Muscle of leg (tissue), 11 donors: ENCODE data around the gene USP15. TPM values are rescaled to one million over a fixed set of nuclear protein-coding genes. Genes with fewer than 3 reads are reported as not detected.

ENCODE experiments used
- DNase-seq: peaks from one replicate; pipeline ENCODE4 v3.0.0; 2013
- H3K27ac ChIP-seq: one replicate; pipeline ENCODE4 v1.5.1; 2013; ENCODE audit warnings: mild to moderate bottlenecking, low read length, control low read depth
- H3K27me3 ChIP-seq: one replicate; pipeline ENCODE4 v1.6.1; 2013; ENCODE audit warnings: low read length; ENCODE audit not compliant: control insufficient read depth, insufficient read depth
- H3K36me3 ChIP-seq: one replicate; pipeline ENCODE4 v1.6.1; 2013; ENCODE audit warnings: low read length; ENCODE audit not compliant: control insufficient read depth, insufficient read depth
- H3K4me1 ChIP-seq: one replicate; pipeline ENCODE4 v1.6.1; 2013; ENCODE audit warnings: low read length; ENCODE audit not compliant: control insufficient read depth, insufficient read depth
- H3K4me3 ChIP-seq: one replicate; pipeline ENCODE4 v1.5.1; 2013; ENCODE audit warnings: low read length, control low read depth
- H3K9me3 ChIP-seq: replicated peaks from 2 replicates; pipeline ENCODE4 v1.6.1; 2013; ENCODE audit warnings: low read depth, low read length; ENCODE audit not compliant: control insufficient read depth
- WGBS: methylation state at CpG from one replicate; pipeline ENCODE4 v1.1.5; 2013; ENCODE audit warnings: missing lambda C conversion rate; ENCODE audit not compliant: insufficient coverage; 5-methylcytosine and 5-hydroxymethylcytosine counted together
- polyA plus RNA-seq, 8 donors: library from polyadenylated mRNA; unstranded; fragments of 120-200 nt; gene quantifications; one replicate each; pipeline versions ENCODE4 v1.2.1 to v1.2.3, GENCODE V29; 2013; ENCODE audit warnings: inconsistent platforms in 1 of 8, low replicate concordance in 1 of 8; ENCODE audit not compliant: insufficient read length in 8 of 8, insufficient read depth in 1 of 8
- total RNA-seq: library from RNA; stranded (reverse); fragments of 120-200 nt; gene quantifications from one replicate; pipeline ENCODE4 v1.2.4, GENCODE V29; 2013

Gene USP15
- total and polyA plus RNA-seq, 9 donors, result 27.2 to 50.5 (median 35.1) TPM

DNA sequence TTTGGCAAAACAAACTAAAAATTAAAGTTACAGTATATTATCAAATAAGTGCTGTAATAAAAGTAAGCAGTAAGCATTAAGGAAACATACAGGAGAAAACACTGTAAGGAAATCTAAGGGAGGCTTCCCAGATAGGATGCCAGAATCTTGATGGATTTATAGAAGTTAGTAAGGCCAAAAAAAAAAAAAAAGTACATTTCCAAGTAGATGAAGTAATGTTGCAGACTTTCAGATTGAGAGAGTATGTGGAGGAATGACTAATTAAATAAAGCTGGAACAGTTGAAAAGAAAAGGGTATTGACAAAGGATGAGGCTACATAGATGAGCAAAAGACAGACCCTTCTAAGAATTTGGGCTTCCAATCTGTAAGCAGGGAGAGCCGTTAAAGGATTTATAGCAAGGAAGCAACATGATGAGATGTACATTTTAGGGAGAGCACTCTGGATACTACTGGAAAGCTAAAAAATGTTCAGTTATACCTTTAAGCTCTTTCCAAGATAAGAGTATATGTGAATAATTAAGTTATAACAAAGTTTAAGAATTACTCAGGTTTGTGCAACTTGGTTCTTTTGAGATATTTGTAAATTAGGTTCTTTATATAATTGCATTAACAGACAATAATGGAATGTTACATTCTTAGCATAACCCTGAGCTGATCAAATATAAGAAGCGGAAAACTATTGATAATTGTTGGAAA lies 119.0 kb downstream of the USP15 start:
- DNase-seq, result peak; percentile 59
- Histone ChIP-seq H3K27me3 (no peaks in the 10 kb centered on the region), H3K4me1 (no peaks in the 10 kb centered on the region), H3K9me3 (no peaks in the 10 kb centered on the region), H3K27ac (no peak overlapping the region), H3K4me3 (no peak overlapping the region), H3K36me3 (no peaks in the 10 kb centered on the region)
- WGBS, result no CpG with 5 or more reads among the region's 2 CpGs

DNA sequence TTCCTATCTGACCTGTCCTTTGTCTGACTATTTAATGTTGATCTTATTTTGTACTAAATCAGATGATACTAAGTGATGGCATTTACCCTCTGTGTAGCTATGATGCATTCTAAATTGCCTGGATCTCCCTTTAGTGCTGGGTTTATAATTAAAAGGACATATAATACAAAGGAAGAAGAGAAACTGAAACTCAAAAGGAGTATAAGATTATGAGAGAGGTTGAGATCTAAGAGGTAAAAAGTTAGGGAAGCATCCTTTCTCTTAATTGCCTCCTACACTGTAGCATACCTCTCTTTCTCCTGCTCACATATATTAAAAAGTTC lies 119.5 kb downstream of the USP15 start:
- H3K9me3 ChIP-seq, result no peaks in the 10 kb centered on the region
- no peaks in the 10 kb centered on the region for H3K4me1 ChIP-seq
- H3K36me3 ChIP-seq, result no peaks in the 10 kb centered on the region
- no peak for DNase-seq
- H3K27ac ChIP-seq, result no peak overlapping the region
- no peaks in the 10 kb centered on the region for H3K27me3 ChIP-seq
- H3K4me3 ChIP-seq, result no peak overlapping the region

DNA sequence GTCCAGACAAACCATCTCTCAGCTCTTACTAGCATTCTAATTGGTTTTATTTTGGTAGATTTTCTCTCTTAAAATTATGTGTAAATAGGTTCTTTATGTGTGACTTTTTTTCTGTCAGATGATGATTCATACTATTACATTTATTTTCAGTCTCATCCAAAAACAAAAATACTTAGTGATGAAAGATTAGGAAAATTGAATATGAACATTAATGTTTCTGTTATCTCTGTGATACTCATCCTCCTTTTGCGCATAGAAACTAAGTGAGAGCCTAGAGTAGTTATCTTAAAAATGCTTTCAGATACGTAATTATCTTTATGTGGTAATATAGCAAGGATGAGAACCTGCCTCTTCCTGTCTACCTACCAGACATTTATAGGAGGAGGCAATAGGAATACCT lies 122.3 kb downstream of the USP15 start:
- no peak overlapping the region for H3K4me3 ChIP-seq
- no peak for DNase-seq
- no peak overlapping the region for H3K27ac ChIP-seq
- H3K27me3 ChIP-seq, result no peaks in the 10 kb centered on the region
- no peaks in the 10 kb centered on the region for H3K9me3 ChIP-seq
- H3K4me1 ChIP-seq, result no peaks in the 10 kb centered on the region
- WGBS, result no CpG with 5 or more reads among the region's 2 CpGs
- no peaks in the 10 kb centered on the region for H3K36me3 ChIP-seq

DNA sequence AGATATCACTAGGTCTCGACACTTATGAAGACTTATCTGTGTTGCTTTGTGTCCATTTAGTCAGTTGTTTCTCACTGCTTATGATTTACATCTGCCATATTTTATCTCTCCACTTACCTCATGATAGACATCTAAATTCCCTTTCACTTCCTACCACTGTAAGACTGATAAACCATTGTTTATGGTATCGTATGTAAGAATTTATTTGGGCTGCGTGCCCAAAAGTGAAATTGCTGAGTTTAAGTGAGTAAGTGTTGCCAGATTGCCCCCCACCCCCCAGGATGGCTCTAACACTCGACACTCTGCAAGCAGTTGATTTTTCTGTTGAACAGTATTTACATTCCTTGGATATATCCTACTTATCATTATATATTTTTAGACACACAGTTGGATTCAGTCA lies 136.5 kb downstream of the USP15 start:
- H3K27ac ChIP-seq, result no peak overlapping the region
- no CpG with 5 or more reads among the region's 4 CpGs for WGBS
- peaks cover 12% of the 10 kb centered on the region for H3K36me3 ChIP-seq
- H3K4me1 ChIP-seq, result no peaks in the 10 kb centered on the region
- no peaks in the 10 kb centered on the region for H3K27me3 ChIP-seq
- no peaks in the 10 kb centered on the region for H3K9me3 ChIP-seq
- no peak for DNase-seq
- no peak overlapping the region for H3K4me3 ChIP-seq

DNA sequence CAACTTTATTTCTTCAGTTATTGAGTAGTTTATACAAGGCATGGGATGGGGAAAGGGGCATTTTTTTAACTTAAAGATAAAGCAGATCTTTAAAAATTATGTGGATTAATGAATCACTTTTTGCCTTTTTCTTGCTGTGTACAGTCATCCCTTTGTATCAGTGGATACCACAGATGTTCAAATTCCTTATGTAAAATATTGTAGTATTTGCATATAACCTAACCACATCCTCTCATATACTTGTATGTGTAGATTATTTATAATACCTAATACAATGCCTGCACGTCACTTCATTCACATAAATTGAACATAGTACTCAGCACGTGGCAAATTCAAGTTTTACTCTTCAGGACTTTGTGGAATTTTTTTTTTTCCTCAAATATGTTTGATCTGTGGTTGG lies 139.9 kb downstream of the USP15 start:
- no peak for DNase-seq
- Histone ChIP-seq H3K27ac (no peak overlapping the region), H3K36me3 (peaks cover 14% of the 10 kb centered on the region), H3K27me3 (no peaks in the 10 kb centered on the region), H3K9me3 (no peaks in the 10 kb centered on the region), H3K4me1 (no peaks in the 10 kb centered on the region), H3K4me3 (no peak overlapping the region)
- no CpG with 5 or more reads among the region's 2 CpGs for WGBS

DNA sequence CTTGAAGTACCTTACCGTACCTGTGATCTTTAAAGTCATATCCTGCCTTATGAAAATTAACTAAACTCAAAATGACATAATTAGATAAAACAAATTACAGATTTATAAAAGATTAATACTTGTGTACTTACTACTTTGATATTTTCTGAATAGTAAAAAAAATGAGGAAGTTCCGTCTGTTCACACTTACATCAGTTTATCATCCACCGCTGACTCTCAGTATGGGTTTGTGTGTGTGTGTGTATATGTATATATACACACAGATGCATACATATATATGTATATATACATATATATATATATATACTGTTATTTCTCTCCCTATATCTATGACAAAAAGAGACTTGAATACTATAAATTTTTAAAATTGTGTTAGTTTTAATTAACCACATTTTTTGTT lies 141.4 kb downstream of the USP15 start:
- Histone ChIP-seq H3K4me1 (no peaks in the 10 kb centered on the region), H3K9me3 (no peaks in the 10 kb centered on the region), H3K27me3 (no peaks in the 10 kb centered on the region), H3K36me3 (peaks cover 14% of the 10 kb centered on the region), H3K4me3 (no peak overlapping the region), H3K27ac (no peak overlapping the region)
- DNase-seq, result no peak
- WGBS, result no CpG with 5 or more reads among the region's 3 CpGs

DNA sequence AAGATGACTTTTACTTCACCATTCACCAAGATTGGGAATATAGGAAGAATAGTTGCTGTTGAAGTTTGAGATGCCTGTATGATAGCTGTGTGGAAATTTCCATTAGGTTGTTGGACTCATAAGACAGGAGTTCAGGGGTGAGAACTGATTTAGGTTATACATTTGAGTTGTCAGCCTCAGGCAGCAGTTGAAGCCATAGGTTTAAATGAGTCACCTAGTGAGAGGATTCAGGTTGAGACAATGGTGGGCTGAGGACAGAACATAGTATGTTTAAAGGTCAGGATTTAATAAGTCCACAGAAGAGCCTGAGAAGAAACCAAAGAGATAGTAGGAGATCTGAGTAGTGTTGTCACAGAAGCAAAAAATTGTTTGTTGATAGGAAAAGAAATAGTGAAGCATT lies 142.8 kb downstream of the USP15 start:
- peaks cover 12% of the 10 kb centered on the region for H3K36me3 ChIP-seq
- no peaks in the 10 kb centered on the region for H3K4me1 ChIP-seq
- DNase-seq, result no peak
- H3K4me3 ChIP-seq, result no peak overlapping the region
- no peaks in the 10 kb centered on the region for H3K9me3 ChIP-seq
- no peaks in the 10 kb centered on the region for H3K27me3 ChIP-seq
- H3K27ac ChIP-seq, result no peak overlapping the region

DNA sequence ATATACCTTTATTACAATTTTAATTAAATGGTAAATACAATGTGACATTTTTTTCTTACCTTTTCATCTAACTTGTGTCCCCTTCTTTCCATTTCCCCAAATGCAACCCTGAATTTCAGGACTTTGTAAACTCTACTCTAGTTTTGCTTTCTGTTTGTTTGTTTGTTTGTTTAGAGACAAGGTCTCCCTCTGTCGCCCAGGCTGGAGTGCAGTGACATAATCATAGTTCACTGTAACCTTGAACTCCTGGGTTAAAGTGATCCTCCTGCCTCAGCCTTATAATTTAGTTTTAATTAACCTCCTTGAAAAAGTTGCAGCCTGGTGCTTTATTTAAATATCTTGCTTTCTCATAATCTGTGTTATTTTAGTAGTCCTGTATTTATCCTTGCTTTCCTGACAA lies 147.4 kb downstream of the USP15 start:
- H3K27me3 ChIP-seq, result no peaks in the 10 kb centered on the region
- no peaks in the 10 kb centered on the region for H3K9me3 ChIP-seq
- no peak overlapping the region for H3K27ac ChIP-seq
- WGBS, result no CpG with 5 or more reads among the region's 1 CpG
- DNase-seq, result no peak
- peaks cover 4% of the 10 kb centered on the region for H3K36me3 ChIP-seq
- H3K4me1 ChIP-seq, result no peaks in the 10 kb centered on the region
- H3K4me3 ChIP-seq, result no peak overlapping the region

DNA sequence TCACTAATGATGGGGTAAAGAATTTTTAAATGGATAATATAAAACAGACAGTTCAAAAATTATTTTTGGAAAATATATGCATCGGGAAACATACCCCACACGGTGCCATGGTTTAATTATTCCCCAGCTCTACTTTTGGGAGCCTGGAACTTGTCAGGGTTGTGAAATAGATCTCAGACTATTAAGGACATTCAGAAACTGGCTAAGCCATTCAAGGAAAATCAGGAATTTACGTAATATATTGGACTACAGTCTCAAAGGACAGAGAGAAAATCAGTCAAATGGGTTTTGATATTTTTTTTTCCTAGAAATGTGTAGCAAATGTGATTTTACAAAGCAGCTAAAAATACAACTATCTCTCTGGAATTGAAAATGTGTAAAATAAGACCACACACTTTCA lies 148.9 kb downstream of the USP15 start:
- no peaks in the 10 kb centered on the region for H3K9me3 ChIP-seq
- H3K27me3 ChIP-seq, result no peaks in the 10 kb centered on the region
- WGBS, result no CpG with 5 or more reads among the region's 3 CpGs
- no peak for DNase-seq
- peaks cover 1% of the 10 kb centered on the region for H3K36me3 ChIP-seq
- no peaks in the 10 kb centered on the region for H3K4me1 ChIP-seq
- H3K4me3 ChIP-seq, result no peak overlapping the region
- H3K27ac ChIP-seq, result no peak overlapping the region

DNA sequence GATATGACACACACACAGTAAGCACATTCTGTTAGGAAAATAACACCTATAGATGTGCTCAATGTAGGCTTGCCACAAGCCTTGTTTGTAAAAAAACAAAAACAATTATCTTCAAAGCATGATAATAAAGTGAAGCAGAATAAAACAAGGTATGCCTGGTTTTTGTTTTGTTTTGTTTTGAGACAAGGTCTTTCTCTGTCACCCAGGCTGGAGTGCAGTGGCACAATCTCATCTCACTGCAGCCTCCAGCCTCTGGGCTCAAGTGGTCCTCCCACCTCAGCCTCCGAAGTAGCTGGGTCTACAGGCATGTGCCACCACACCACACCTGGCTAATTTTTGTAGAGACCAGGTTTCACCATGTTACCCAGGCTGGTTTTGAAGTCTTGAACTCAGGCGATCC lies 154.0 kb downstream of the USP15 start:
- H3K27me3 ChIP-seq, result no peaks in the 10 kb centered on the region
- H3K9me3 ChIP-seq, result no peaks in the 10 kb centered on the region
- no peak overlapping the region for H3K27ac ChIP-seq
- WGBS, result 100% methylated on average over 2 of the region's 2 CpGs
- H3K4me1 ChIP-seq, result no peaks in the 10 kb centered on the region
- DNase-seq, result no peak
- no peak overlapping the region for H3K4me3 ChIP-seq
- no peaks in the 10 kb centered on the region for H3K36me3 ChIP-seq

DNA sequence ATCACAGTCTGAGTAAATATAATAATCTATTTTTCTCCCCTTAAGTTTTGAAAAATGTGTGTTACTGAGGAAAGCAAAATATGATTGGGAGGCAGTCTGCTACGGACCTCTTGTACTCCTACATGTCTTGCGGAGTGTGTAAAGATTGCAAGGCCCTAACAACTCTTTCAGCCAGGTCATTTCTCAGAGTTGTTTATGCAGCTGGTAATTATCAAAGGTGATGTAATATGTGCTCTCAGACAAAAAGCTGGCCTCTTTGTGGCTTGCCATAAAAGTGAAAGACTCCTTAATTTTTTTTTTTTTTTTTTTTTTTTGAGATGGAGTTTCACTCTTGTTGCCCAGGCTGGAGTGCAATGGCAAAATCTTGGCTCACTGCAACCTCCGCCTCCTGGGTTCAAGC lies 165.9 kb downstream of the USP15 start:
- no peak overlapping the region for H3K27ac ChIP-seq
- DNase-seq, result no peak
- WGBS, result no CpG with 5 or more reads among the region's 3 CpGs
- no peaks in the 10 kb centered on the region for H3K27me3 ChIP-seq
- no peak overlapping the region for H3K4me3 ChIP-seq
- peaks cover 8% of the 10 kb centered on the region for H3K9me3 ChIP-seq
- no peaks in the 10 kb centered on the region for H3K36me3 ChIP-seq
- no peaks in the 10 kb centered on the region for H3K4me1 ChIP-seq
